H1 (cell line): Measurements from ENCODE around the gene RGL1. TPM values are rescaled to one million over a fixed set of nuclear protein-coding genes. Genes with fewer than 3 reads are reported as not detected.

Experiments
- CTCF ChIA-PET: fragments of 300-600 bp; sonication (Branson Sonifier 250); formaldehyde crosslinking; loops from one replicate; lab custom pipeline; 2021; ENCODE audit not compliant: partially characterized antibody; lab: Charles Lee
- POLR2A ChIA-PET: fragments of 300-600 bp; sonication (Branson Sonifier 250); formaldehyde crosslinking; loops from one replicate; lab custom pipeline; 2021; ENCODE audit warnings: inconsistent platforms; ENCODE audit not compliant: partially characterized antibody; lab: Charles Lee
- DNase-seq, 2 experiments: peaks; one replicate each; pipeline versions ENCODE4 v3.0.0 to v3.0.0-alpha.2; 2010 to 2022; ENCODE audit warnings: low spot score in 2 of 2, low read depth in 1 of 2, mixed read lengths in 1 of 2
- FAIRE-seq: peaks from 2 replicates; lab custom pipeline; 2011; peaks lifted over from hg19 to GRCh38; lab: Jason Lieb, UNC
- H2AFZ ChIP-seq: 2 replicates; pipeline ENCODE4 v1.8.1; 2012; ENCODE audit warnings: low read length, inconsistent platforms
- H2AK5ac ChIP-seq: 2 replicates; pipeline ENCODE4 v1.6.1; 2013; ENCODE audit warnings: low read depth, low read length
- H2BK120ac ChIP-seq: replicated peaks from 2 replicates; pipeline ENCODE3; 2013; ENCODE audit warnings: low read depth, low read length, inconsistent platforms
- H2BK12ac ChIP-seq: 2 replicates; pipeline ENCODE4 v1.6.1; 2013; ENCODE audit warnings: low read depth, low read length
- H2BK15ac ChIP-seq: 2 replicates; pipeline ENCODE4 v1.6.1; 2013; ENCODE audit warnings: low read length
- H2BK20ac ChIP-seq: 2 replicates; pipeline ENCODE4 v1.6.1; 2013; ENCODE audit warnings: low read length
- H2BK5ac ChIP-seq: 2 replicates; pipeline ENCODE4 v1.6.1; 2013; ENCODE audit warnings: low read depth, low read length
- H3K14ac ChIP-seq: 2 replicates; pipeline ENCODE4 v1.6.1; 2013; ENCODE audit warnings: inconsistent platforms; ENCODE audit not compliant: insufficient read length
- H3K18ac ChIP-seq: 2 replicates; pipeline ENCODE4 v1.6.1; 2013; ENCODE audit warnings: low read length; ENCODE audit errors: extremely low read depth
- H3K23ac ChIP-seq: 2 replicates; pipeline ENCODE4 v1.6.1; 2013; ENCODE audit warnings: inconsistent platforms; ENCODE audit not compliant: insufficient read length
- H3K23me2 ChIP-seq: 2 replicates; pipeline ENCODE4 v1.6.1; 2013; ENCODE audit warnings: low read depth, low read length
- H3K27ac ChIP-seq: 2 replicates; pipeline ENCODE4 v1.6.1; 2011; ENCODE audit warnings: low read depth, low read length, inconsistent platforms
- H3K27me3 ChIP-seq, 4 experiments: replicated peaks in 1 of 4; 1 replicate in 1 of 4; 2 replicates in 3 of 4; pipeline versions ENCODE4 v1.6.1 to v1.8.1; 2011 to 2013; ENCODE audit warnings: low read length in 3 of 4, mild to moderate bottlenecking in 3 of 4, inconsistent platforms in 2 of 4, mixed read lengths in 2 of 4, moderate library complexity in 1 of 4; ENCODE audit not compliant: control insufficient read depth in 3 of 4, insufficient read depth in 3 of 4; ENCODE audit errors: extremely low read depth in 1 of 4
- H3K36me3 ChIP-seq, 4 experiments: 2 replicates each; pipeline versions ENCODE4 v1.6.1 to v1.8.1; 2011 to 2013; ENCODE audit warnings: mild to moderate bottlenecking in 4 of 4, low read length in 3 of 4, moderate library complexity in 2 of 4, control low read depth in 1 of 4, inconsistent platforms in 1 of 4; ENCODE audit not compliant: insufficient read depth in 4 of 4, control insufficient read depth in 2 of 4
- H3K4ac ChIP-seq: replicated peaks from 2 replicates; pipeline ENCODE3; 2013; ENCODE audit warnings: low read length, low read depth, mixed read lengths, inconsistent platforms; ENCODE audit not compliant: insufficient read length
- H3K4me1 ChIP-seq, 4 experiments: replicated peaks in 1 of 4; 1 replicate in 1 of 4; 2 replicates in 3 of 4; pipeline versions ENCODE4 v1.6.1 to v1.8.1; 2011 to 2013; ENCODE audit warnings: low read length in 3 of 4, inconsistent platforms in 2 of 4, mixed read lengths in 1 of 4; ENCODE audit not compliant: insufficient read depth in 4 of 4, control insufficient read depth in 3 of 4
- H3K4me2 ChIP-seq, 2 experiments: 2 replicates each; pipeline versions ENCODE4 v1.6.1 to v1.8.1; 2011 to 2013; ENCODE audit warnings: low read depth in 2 of 2, low read length in 2 of 2, control low read depth in 1 of 2, inconsistent platforms in 1 of 2, mild to moderate bottlenecking in 1 of 2; ENCODE audit not compliant: insufficient read depth in 1 of 2
- H3K4me3 ChIP-seq, 4 experiments: fragments of 200-600, 300-600 bp in 1 of 4; sonication (generic), shearing (Covaris generic), sonication (Bioruptor Twin) in 1 of 4; 2 replicates each; pipeline versions ENCODE4 v1.5.1 to v1.8.1; 2011 to 2016; ENCODE audit warnings: low read length in 4 of 4, low read depth in 3 of 4, control low read depth in 2 of 4, inconsistent platforms in 2 of 4, mild to moderate bottlenecking in 2 of 4, mixed read lengths in 1 of 4, moderate library complexity in 1 of 4; ENCODE audit not compliant: insufficient read depth in 2 of 4; ENCODE audit errors: extremely low read depth in 1 of 4
- H3K56ac ChIP-seq: replicated peaks from 2 replicates; pipeline ENCODE3; 2013; ENCODE audit warnings: low read depth, mild to moderate bottlenecking, mixed read lengths, low read length, inconsistent platforms; ENCODE audit not compliant: insufficient read length
- H3K79me1 ChIP-seq: 2 replicates; pipeline ENCODE4 v1.6.1; 2013; ENCODE audit warnings: low read depth, low read length, control low read depth
- H3K79me2 ChIP-seq, 2 experiments: 2 replicates each; pipeline versions ENCODE4 v1.6.1 to v1.8.1; 2012 to 2013; ENCODE audit warnings: low read length in 2 of 2, mild to moderate bottlenecking in 2 of 2, inconsistent platforms in 1 of 2; ENCODE audit not compliant: insufficient read depth in 2 of 2, control insufficient read depth in 1 of 2
- H3K9ac ChIP-seq, 4 experiments: replicated peaks in 1 of 4; 1 replicate in 1 of 4; 2 replicates in 3 of 4; pipeline versions ENCODE4 v1.6.1 to v1.8.1; 2011 to 2013; ENCODE audit warnings: low read depth in 3 of 4, low read length in 3 of 4, control low read depth in 2 of 4, mild to moderate bottlenecking in 2 of 4, moderate library complexity in 2 of 4, inconsistent platforms in 1 of 4; ENCODE audit errors: extremely low read depth in 1 of 4
- H3K9me3 ChIP-seq, 2 experiments: 2 replicates each; pipeline versions ENCODE4 v1.6.1 to v1.8.1; 2012 to 2013; ENCODE audit warnings: mild to moderate bottlenecking in 2 of 2, moderate library complexity in 2 of 2, control low read depth in 1 of 2, inconsistent platforms in 1 of 2, low read depth in 1 of 2, low read length in 1 of 2, mixed read lengths in 1 of 2; ENCODE audit not compliant: insufficient read depth in 2 of 2
- H4K20me1 ChIP-seq, 2 experiments: replicated peaks in 1 of 2; 2 replicates each; pipeline versions ENCODE3 to v1.8.1; 2011 to 2013; ENCODE audit warnings: inconsistent platforms in 2 of 2, low read length in 2 of 2, mild to moderate bottlenecking in 1 of 2; ENCODE audit not compliant: insufficient read depth in 2 of 2, control insufficient read depth in 1 of 2
- H4K5ac ChIP-seq: 2 replicates; pipeline ENCODE4 v1.6.1; 2013; ENCODE audit warnings: low read length, low read depth, mixed read lengths, inconsistent platforms; ENCODE audit not compliant: insufficient read length
- H4K8ac ChIP-seq: 2 replicates; pipeline ENCODE4 v1.8.0; 2013; ENCODE audit warnings: mild to moderate bottlenecking, moderate library complexity, low read length, inconsistent platforms; ENCODE audit not compliant: insufficient read depth; ENCODE audit errors: extremely low read depth
- H4K91ac ChIP-seq: replicated peaks from 2 replicates; pipeline ENCODE3; 2013; ENCODE audit warnings: low read length, mixed read lengths, inconsistent platforms; ENCODE audit not compliant: insufficient read length
- ATF2 ChIP-seq: IDR thresholded peaks from 2 replicates; pipeline ENCODE4 v1.6.1; 2012; ENCODE audit warnings: low read length, inconsistent platforms
- HDAC2 ChIP-seq, 2 experiments: fragments of 300-600 bp in 1 of 2; sonication (generic) in 1 of 2; IDR thresholded peaks; 2 replicates each; pipeline ENCODE4 v1.6.1; 2011 to 2012; ENCODE audit warnings: low read depth in 2 of 2, low read length in 2 of 2, mild to moderate bottlenecking in 2 of 2, moderate library complexity in 2 of 2, borderline replicate concordance in 1 of 2, inconsistent platforms in 1 of 2
- RAD21 ChIP-seq, 2 experiments: IDR thresholded peaks in 1 of 2; conservative IDR thresholded peaks in 1 of 2; 2 replicates each; pipeline ENCODE4 v1.6.1; 2011; ENCODE audit warnings: low read depth in 2 of 2, low read length in 2 of 2, improper control_type of control experiment in 1 of 2, inconsistent platforms in 1 of 2, mild to moderate bottlenecking in 1 of 2, moderate library complexity in 1 of 2
- SP1 ChIP-seq: IDR thresholded peaks from 2 replicates; pipeline ENCODE4 v1.6.1; 2011; ENCODE audit warnings: low read depth, low read length
- SP2 ChIP-seq: IDR thresholded peaks from 2 replicates; pipeline ENCODE4 v1.6.1; 2012; ENCODE audit warnings: mild to moderate bottlenecking, low read length, inconsistent platforms
- TAF7 ChIP-seq: optimal IDR thresholded peaks from 2 replicates; pipeline ENCODE3; 2011; ENCODE audit warnings: low read depth, mild to moderate bottlenecking, inconsistent platforms, low read length, moderate library complexity, borderline replicate concordance
- TCF12 ChIP-seq: IDR thresholded peaks from 2 replicates; pipeline ENCODE4 v1.6.1; 2011; ENCODE audit warnings: low read depth, mild to moderate bottlenecking, low read length
- YY1 ChIP-seq: IDR thresholded peaks from 2 replicates; pipeline ENCODE4 v1.6.1; 2011; ENCODE audit warnings: low read depth, mild to moderate bottlenecking, low read length
- WGBS, 2 experiments: shearing (Covaris generic) in 1 of 2; methylation state at CpG; one replicate each; pipeline versions ENCODE4 v1.1.6 to v1.1.7; 2013 to 2015; ENCODE audit warnings: low lambda C conversion rate in 2 of 2, mixed read lengths in 2 of 2, inconsistent platforms in 1 of 2, low coverage in 1 of 2, missing lambda C conversion rate in 1 of 2; ENCODE audit not compliant: insufficient replicate concordance in 2 of 2, insufficient coverage in 1 of 2, insufficient read length in 1 of 2; ENCODE audit errors: extremely low coverage in 1 of 2, missing lambda C conversion rate in 1 of 2; 5-methylcytosine and 5-hydroxymethylcytosine counted together
- polyA plus RNA-seq, 7 experiments: library from polyadenylated mRNA; depleted of rRNA in 3 of 7; stranded (reverse) in 5 of 7; unstranded in 2 of 7; fragments of >200 nt in 5 of 7; fragments of 200-250 nt in 2 of 7; gene quantifications; 1 replicate in 5 of 7; 2 replicates in 1 of 7; 4 replicates in 1 of 7; pipeline versions ENCODE4 v1.2.1 to v1.2.3, GENCODE V29; 2011 to 2013; ENCODE audit warnings: missing spikeins in 2 of 7, mixed read lengths in 2 of 7
- total RNA-seq: library from RNA; stranded (reverse); fragmentation: NEBNext Ultra II Directional; extraction: Animal tissue kit (Norgen Biotek cat#: 25700); gene quantifications from 2 replicates; pipeline ENCODE4 v1.2.1, GENCODE V29; 2021

The RGL1 gene
- total and polyA plus RNA-seq, 2 of the 8 experiments (the other 6 are each of a cell fraction or from before 2014, with no cell fraction given): 0.98 to 2.4 TPM

GRCh38 chr1:183945428-183946319 lies 140.8 kb downstream of the RGL1 start:
- H3K9me3 ChIP-seq: no peaks in the 10 kb centered on the region
- no peak overlapping the region for H2BK120ac ChIP-seq
- 24% methylated on average over 4 of the region's 4 CpGs; no CpG with 5 or more reads in 1 of the 2 experiments for WGBS, 2 experiments
- H3K14ac ChIP-seq: no peak overlapping the region
- FAIRE-seq: peak; percentile 93
- peaks cover 1 to 2% of the 10 kb centered on the region in 2 experiments for H4K20me1 ChIP-seq
- H2BK12ac ChIP-seq: no peak overlapping the region
- peak overlapping the region in 2 of 4 experiments; percentile 5 to 18; a peak in 2 of 8 replicates for H3K4me3 ChIP-seq
- H3K79me1 ChIP-seq: no peaks in the 10 kb centered on the region
- H3K27me3 ChIP-seq: peaks cover 0 to 36% (median 30%) of the 10 kb centered on the region in 4 experiments; a peak in 6 of 7 replicates
- no peak overlapping the region for H2AFZ ChIP-seq
- no peak overlapping the region for H3K9ac ChIP-seq
- H4K91ac ChIP-seq: no peak overlapping the region
- no peak overlapping the region for H2BK15ac ChIP-seq
- no peak overlapping the region for H4K5ac ChIP-seq
- no peaks in the 10 kb centered on the region for H3K36me3 ChIP-seq
- H3K23ac ChIP-seq: no peak overlapping the region
- ChIA-PET POLR2A (interaction anchor here (1.6 kb wide), 1 partner anchor 11 kb away, joined by 6 read pairs; no protein-coding TSS in a partner anchor), CTCF (interaction anchor here (0.8 to 2.1 kb wide), 4 partner anchors 23 to 290 kb away, joined by 3 to 9 read pairs (median 4); no protein-coding TSS in a partner anchor)
- H3K56ac ChIP-seq: no peak overlapping the region
- DNase-seq: peak in 1 of 2 experiments; percentile 43
- H3K23me2 ChIP-seq: no peaks in the 10 kb centered on the region
- H3K27ac ChIP-seq: no peak overlapping the region
- H2BK20ac ChIP-seq: no peak overlapping the region
- no peak overlapping the region for H2BK5ac ChIP-seq
- no peak overlapping the region for H3K4ac ChIP-seq
- no peak overlapping the region for H3K18ac ChIP-seq
- peaks cover 4 to 10% (median 5%) of the 10 kb centered on the region in 4 experiments; a peak in 6 of 7 replicates for H3K4me1 ChIP-seq
- H3K4me2 ChIP-seq: peak overlapping the region; percentile 20 to 50
- H2AK5ac ChIP-seq: no peak overlapping the region
- no peaks in the 10 kb centered on the region for H3K79me2 ChIP-seq
- no peak overlapping the region for H4K8ac ChIP-seq
- TF ChIP-seq YY1 (0 out of 2 replicates have a peak, but pooled peaks have one; percentile 8), TAF7 (peak; percentile 18), RAD21 (IDR thresholded peaks at IDR 0.05 in 1 of 2, conservative IDR thresholded peaks at IDR 0.05 in 1 of 2; ENCODE audit: low read depth in 2 of 2, low read length in 2 of 2) (peak in 1 of 2 experiments; percentile 13; a peak in 1 of 4 replicates), SP1 (peak; percentile 62), SP2 (no peak), HDAC2 (IDR thresholded peaks at IDR 0.05; ENCODE audit: borderline replicate concordance in 1 of 2, low read depth in 2 of 2, low read length in 2 of 2) (peak in 1 of 2 experiments; percentile 79; a peak in 1 of 4 replicates), TCF12 (peak; percentile 71; the same call in 1 of the 2 replicates), ATF2 (peak; percentile 75; the same call in 1 of the 2 replicates)
